GM12891 (cell line): ENCODE data around the gene NR6A1.

Experiments used
- PAX5 ChIP-seq: IDR thresholded peaks from 2 replicates; pipeline ENCODE4 v1.6.1; 2011; ENCODE audit warnings: low read length, moderate library complexity, mild to moderate bottlenecking; ENCODE audit not compliant: insufficient read depth, severe bottlenecking
- POLR2A ChIP-seq: IDR thresholded peaks from 2 replicates; pipeline ENCODE4 v1.6.1; 2011; ENCODE audit warnings: low read depth, low read length, control low read depth
- POLR2AphosphoS5 ChIP-seq: IDR thresholded peaks from 2 replicates; pipeline ENCODE4 v1.6.1; 2011; ENCODE audit warnings: low read depth, low read length, control low read depth
- POU2F2 ChIP-seq: IDR thresholded peaks from 2 replicates; pipeline ENCODE4 v1.6.1; 2011; ENCODE audit warnings: low read depth, mild to moderate bottlenecking, control low read depth, low read length, moderate library complexity
- SPI1 ChIP-seq: IDR thresholded peaks from 2 replicates; pipeline ENCODE4 v1.6.1; 2011; ENCODE audit warnings: low read depth, low read length, control low read depth
- TAF1 ChIP-seq: IDR thresholded peaks from 2 replicates; pipeline ENCODE4 v1.6.1; 2011; ENCODE audit warnings: low read depth, low read length, control low read depth

GRCh38 chr9:124654431-124654830 lies 116.7 kb downstream of the NR6A1 start:
- TF ChIP-seq POLR2A (no peak), POLR2AphosphoS5 (no peak), TAF1 (no peak), SPI1 (no peak), PAX5 (no peak), POU2F2 (no peak)
